Fibroblast of skin of right biceps (primary cell): ENCODE results near the gene RGN.
A peak's percentile ranks its signal among the peaks of the same experiment; 100 is the strongest.
"Not testable (repeated sequence)": the region's sequence is repeated elsewhere in the genome, so short reads cannot be mapped to it uniquely, and the experiment has no call there.

Source experiments
- DNase-seq: peaks from one replicate; pipeline ENCODE4 v3.0.0-alpha.2; 2013

RGN gene

DNA sequence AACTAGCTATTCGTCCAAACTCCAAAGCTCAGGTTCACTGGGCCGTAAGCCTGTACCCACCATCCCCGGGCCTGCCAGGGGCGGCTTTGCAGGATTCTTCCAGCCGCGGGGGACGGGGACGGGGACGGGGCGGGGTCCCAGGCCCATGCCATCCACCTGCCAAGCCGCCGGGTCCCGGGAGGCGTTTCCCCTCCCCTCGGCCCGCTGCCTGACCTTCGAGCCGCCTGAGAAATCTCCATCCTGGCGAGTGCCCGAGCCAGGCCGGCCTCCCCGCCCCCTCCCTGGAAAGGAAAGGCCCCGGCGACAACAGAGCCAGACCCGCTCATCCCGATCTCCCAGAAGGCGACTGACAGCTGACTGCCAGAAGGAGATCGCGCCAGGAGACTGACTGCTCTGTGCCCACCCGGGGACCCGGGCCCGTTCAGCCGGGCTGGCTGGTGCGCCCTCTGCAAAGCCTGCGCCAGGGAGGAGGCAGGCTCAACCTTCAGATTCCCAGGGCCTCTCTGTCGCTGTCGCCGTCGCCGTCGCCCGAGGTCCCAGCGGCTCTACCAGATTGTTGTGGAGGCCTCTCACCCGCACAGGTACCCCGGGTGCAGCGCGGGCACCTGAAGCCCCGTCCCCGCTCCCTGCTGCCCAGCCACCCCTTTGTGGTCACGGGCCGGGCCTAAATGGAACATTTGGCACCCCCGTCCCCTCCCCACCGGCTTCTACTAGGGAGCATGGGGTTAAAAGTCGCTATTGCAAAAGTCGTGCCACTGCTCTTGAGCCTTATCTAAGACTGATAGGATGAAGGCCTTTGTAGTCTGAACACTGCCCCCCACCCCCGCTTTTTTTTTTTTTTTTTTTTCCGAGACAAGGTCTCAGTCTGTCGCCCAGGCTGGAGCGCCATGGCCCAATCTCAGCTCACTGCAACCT lies at the start of gene RGN:
TSS of gene RGN (plus strand) at position 315 of the 915 bp plus-strand sequence. CDS start 2,702 bp downstream, outside the sequence.
- peak; percentile 2 for DNase-seq

DNA sequence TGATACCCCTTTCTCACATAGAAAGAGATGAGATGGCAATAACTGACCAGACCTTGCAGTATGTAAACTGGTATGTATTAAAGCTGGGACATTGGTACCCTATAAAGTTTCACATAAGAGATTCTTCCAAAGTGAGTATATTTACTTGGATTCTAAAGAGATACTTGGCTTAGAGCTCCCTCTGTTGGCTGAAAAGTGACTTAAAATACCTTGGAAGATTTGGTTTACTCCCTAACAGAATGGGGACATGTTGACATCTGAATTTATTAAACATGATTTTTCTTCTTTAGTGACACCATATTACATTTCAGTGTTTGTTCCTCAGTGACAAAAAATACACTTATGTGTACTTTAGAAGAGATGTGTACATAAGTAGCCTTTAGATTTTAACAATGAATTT lies 47.9 kb upstream of the RGN start:
- DNase-seq = peak; percentile 54

DNA sequence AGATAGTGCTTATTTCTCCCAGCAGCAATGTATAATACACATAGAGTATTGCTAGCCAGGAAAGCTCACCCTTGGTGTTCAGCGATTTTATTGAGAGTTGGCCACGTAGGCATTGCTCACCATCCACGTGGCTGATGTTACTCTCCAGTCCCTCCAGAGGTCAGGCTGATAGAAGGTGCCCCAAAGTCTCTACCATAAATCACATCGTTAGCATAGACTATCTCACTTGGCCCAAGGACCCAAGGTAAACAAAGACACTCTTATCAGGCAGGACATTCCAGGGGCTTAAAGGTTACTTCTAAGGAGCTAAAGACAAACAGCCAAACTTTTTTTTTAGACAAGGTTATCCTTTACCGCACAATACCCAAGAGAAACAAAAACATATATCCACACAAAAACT lies 30.3 kb upstream of the RGN start:
- no peak for DNase-seq

DNA sequence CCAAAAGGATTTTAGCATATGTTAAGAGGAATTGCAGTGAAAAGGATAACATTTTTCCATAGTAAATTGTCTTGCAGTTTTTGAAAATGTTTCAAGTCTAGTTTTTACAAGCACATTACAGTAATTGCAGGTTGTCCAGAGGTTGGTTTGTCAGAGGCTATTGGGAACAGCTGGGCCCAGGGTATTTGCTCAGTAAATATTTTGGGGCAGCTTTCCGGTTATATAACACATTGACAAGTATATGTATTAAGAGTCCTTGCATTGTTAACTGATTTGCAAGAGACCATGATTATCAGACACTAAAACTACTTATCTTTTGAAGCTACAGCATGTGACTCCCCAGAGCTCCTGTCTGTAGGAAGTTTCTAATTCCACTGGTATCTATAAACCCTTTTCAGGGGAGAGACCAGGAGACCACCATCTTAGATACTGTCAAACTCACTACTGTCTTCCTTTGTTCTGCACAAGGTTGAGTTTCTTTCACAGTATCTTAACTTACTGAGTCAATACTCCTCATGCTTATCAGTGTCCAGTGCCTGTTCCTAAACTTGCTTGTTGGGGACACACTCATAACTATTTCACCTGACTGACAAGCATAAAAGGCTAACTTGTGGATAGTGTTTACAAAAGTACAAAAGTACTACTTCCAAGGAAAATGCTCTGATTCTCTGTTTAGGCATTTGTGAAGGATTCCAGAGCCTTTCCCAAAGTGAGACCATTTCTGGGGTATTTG lies 18.9 kb upstream of the RGN start:
- DNase-seq = no peak

DNA sequence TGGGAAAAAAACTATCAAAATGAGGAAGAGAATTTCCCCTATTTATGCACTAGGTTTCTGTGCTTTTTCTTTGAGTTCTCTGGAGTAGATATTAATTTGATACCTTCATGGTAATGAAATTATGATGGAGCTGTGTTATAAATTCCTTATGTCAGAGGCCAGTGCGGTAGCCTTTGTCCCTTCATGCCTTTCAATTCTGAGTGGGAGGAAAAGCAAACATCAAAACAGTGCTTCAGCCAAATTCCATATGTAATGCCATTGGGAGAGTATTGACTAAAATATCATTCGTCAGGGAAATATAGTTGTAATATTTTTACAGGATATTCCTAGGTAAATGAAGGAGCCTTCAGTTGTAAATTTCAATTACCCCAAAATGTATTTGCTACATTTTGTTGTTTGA lies 17.5 kb upstream of the RGN start:
- no peak for DNase-seq

DNA sequence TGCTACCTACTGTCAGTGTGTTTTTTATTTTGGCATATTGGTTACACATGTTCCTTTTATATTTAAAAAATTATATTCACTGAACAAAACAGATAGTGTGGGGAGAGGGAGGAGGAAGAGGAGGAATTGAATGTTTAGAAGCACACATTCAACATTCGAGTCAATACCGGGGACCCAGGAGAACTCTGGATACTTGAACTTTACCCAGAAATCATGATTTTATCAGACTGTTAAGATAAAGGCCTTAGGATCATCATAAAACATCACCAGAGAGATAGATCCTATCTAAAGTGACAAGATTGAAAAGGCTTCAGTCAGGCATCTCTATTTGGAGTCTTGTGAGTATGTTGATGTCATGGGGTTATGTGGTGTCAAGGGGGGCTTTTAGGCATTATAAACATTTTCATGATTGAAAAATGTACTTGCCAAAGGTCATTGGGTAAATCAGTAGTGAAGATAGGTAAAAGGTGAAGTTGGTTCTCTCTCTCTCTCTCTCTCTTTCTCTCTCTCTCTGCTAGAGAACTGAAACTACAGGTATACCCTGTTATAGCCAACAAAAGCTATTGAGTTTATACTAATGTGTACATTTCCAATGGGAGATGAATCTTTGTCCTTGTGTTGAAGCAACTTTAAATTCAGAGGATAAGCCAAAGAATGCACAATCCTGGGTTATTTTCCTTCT lies 16.9 kb upstream of the RGN start:
- DNase-seq = no peak

DNA sequence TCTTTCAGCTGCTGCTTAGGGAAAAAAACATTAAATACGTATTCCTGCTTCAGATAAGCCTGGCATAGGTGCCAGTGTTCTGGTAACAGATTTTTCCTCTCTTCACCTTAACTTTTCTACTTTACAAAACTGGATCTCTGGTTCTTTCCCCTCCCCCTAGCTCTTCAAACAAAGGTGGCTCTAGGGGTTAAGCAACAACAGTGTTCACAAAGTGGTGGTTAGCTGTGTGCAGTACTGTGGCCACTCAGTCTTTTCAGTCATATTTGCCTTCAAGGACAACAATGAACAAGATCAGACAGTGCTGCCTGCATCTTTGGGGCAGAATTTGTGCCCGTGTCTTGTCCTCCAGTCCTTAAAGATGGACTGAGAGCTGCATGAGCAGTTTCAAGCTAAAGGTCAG lies 15.1 kb upstream of the RGN start:
- no peak for DNase-seq

DNA sequence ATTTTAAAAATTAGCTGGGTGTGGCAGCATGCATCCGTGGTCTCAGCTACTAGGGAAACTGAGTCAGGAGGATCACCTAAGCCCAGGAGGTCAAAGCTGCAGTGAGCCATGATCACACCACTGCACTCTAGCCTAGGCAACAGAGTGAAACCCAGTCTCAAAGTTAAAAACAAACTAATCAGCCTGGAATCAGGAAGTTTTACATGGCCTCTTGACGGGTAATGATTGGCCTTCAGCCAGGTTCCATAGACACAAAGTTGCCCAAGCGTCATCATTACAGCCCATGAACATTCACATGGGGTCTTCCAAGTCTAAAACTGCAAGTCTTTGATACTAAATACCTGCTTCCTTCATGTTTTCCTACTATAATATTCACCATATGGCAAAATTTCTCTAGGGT lies 10.0 kb upstream of the RGN start:
- DNase-seq = no peak

DNA sequence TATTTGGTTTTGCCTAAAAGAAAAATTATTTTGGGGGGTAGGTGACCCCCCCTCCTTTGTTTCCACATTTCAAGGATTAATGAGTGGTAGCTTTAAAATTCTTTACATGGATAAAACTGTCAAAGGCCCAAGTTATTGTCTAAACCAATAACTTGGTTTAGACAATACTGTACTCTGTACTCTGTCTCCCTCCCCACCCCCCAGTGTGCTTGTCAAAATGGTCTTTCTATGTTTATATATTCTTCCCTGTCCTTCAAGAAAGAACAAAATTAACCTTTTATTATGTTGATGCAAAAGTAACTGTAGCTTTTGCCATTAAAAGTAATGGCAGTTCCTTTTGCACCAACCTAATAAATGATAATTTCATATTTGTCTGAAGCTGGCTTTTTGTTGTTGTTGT lies 9.5 kb upstream of the RGN start:
- no peak for DNase-seq

DNA sequence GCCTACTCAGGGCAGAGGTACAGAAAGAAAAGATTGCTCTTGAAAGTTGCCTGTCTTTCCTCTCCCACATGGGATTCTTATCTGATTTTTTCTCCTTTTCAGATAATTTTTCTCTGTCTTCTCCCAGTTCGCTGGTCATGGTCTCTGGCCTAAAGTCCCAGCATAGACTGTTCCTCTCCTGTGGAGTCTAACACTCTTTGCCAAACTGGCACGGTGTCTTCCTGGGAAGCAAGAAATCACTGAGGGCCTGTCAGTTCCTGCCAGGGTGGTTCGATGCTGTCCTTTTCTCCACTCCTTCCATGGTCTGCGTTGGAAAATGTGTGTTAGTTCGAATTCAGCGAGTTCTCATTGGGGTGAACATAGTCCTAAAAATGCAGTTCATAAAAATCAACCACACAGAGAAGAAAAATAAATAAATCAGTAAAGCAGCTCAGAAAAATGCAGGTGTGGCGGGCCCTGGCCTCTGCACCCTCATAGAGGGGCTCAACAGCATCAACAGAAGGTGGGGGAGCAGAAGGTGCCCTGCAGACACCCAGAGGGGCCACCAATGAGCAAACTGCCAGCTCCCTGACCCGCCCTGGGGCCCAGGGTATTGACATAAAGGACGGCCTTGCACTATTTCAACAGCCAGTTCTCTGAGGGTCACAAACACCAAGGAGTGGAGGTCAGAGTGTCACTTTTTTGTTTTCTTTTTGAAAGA lies 2.1 kb downstream of the RGN start:
- DNase-seq = no peak

DNA sequence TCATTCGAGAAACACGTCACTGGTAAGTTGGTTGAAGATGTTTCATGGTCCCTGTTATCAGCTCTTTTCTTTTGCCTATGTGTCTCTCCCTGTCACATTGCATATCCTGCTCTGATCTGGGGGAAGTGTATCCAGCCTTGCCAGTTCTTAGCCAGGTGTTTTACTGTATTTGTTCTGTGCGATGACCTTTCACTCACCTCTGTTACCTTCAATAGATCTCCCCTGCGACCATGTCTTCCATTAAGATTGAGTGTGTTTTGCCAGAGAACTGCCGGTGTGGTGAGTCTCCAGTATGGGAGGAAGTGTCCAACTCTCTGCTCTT lies 2.6 kb downstream of the RGN start:
- no peak for DNase-seq

DNA sequence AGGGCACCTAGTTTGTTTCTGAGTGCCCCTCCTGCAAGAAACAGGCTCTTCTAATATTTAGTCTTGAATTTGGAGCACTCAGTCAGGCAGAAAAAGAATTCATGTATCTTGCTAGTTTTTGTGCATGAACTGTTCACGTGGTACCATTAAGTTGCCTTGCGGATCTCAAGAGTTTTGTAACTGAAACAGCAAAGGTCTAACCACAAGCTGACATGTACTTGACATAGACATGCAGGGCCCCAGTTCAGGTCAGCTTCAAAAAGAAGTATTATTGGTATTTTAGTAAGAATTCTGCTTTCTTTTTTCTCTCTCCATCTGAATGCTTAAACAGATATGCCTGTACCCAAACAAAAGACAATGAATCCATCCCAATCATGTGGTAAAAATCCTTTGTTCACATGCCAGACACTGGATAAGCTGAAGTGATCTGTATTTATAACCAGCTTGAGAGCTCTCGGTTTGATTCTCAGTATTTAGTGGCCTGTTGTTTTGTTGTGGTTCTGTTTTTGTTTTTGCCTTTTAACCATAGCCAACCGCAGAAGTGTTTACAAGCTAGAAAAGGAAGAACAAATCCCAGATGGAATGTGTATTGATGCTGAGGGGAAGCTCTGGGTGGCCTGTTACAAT lies 13.0 kb downstream of the RGN start:
- no peak for DNase-seq

DNA sequence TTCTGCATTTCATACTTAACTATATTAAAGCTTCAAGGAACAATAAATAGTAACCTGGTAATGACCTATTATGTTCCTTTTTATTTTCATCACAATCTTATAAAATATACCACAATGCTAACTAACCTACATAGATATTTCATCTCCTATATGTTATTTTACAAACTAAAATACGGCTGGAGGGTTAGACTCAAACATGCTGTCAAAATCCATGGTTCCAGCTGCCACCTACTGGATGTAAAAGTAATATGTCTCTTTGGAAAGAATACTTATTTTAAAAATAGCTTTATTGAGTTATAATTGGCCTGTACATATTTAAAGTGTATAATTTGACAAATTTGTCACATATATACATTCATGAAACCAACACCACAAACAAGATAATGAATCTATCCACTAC lies 15.0 kb downstream of the RGN start:
- peak; percentile 19 for DNase-seq

DNA sequence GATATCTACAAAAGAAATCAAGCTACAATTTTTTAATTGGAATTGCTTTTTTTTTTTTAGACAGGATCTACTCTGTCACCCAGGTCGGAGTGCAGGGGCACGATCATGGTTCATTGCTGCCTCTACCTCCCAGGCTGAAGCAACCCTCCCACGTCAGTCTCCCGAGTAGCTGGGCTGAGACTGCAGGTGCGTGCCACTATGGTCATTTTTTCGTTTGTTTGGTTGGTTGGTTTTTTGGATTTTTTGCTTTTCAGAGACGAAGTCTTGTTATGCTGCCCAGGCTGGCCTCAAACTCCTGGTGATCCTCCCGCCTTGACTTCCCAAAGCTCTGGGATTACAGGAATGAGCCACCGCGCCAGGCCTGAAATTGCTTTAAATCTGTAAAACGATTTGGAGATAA lies 15.6 kb downstream of the RGN start:
- DNase-seq = no peak

DNA sequence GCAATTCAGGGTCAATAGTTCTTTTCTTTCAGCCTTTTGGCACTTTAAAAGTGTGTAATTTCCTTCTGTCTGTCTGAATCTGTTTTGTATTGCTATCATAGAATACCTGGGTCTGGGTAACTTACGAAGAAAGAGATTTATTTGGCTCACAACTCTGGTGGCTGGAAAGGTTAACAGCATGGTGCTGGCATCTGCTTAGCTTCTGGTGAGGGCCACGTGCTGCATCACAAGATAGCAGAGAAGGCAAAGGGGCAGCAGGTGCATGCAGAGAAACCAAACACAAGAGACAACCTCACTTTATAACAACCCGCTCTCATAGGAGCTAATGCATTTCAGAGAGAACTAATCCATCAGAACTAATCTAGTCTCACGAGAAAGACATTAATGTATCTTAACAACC lies 18.8 kb downstream of the RGN start:
- DNase-seq = no peak

DNA sequence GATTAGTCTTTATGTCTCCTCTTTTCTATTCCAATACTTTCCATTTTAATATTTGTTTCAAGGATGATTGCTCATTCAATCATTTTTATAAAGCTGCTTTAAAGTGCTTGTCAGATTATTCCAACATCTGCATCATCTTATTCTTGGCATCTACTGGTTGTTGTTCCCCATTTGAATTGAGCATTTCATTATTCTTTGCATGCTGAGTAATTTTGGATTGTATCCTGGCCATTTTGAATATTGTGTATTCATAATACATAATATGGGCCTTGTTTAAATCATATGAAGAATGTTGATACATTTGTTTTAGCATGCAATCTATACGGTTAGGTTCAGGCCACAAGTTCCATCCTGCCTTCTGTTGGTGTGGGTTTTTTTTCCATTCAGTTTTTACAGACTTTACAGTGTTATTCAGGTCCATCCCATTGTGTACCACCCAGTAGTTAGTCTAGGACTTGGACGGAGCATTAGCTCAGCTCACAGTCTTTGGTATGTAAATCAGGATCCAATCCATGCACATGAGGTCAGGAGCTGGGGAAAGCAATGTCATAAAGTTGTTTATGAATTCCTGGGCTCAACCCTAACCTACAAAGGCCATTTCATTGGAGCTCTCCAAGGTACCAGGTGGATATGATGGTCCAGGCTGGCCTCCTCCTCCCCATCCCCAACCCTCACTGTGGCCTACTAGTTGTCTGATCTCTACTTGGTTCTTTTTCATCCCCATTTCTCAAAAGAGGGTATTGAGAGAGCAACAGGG lies 20.3 kb downstream of the RGN start:
- no peak for DNase-seq

DNA sequence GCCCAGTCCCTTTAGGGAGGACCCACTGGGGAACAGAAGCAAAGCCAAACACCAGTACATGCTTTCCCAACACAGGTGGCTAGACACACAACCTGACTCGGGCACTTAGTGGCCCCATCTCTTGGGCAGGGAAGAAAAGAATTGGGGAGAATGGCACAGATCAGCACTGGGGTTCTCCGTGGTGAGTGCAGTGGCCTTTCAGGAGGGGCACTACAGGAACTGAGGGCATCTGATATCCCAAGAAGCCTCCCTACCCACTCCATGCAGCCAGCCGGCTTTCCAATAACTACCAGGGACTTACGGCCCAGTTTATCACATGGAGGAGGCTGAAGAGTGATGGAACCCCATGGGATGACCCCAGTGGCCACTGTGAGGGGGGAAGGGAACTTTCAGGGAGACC lies 23.0 kb downstream of the RGN start:
- DNase-seq = no peak

DNA sequence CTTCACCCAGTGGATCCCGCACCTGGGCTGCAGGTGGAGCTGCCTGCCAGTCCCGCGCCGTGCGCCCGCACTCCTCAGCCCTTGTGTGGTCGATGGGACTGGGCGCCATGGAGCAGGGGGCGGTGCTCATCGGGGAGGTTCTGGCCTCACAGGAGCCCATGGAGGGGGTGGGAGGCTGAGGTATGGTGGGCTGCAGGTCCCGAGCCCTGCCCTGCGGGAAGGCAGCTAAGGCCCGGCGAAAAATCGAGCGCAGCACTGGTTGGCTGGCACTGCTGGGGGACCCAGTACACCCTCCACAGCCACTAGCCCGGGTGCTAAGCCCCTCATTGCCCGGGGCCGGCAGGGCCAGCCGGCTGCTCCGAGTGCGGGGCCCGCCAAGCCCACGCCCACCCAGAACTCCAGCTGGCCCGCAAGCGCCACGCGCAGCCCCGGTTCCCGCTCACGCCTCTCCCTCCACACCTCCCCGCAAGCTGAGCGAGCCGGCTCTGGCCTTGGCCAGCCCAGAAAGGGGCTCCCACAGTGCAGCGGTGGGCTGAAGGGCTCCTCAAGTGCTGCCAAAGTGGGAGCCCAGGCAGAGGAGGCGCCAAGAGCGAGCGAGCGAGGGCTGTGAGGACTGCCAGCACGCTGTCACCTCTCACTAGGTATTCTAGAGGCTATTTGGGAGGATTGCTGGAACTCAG lies 32.8 kb downstream of the RGN start:
- DNase-seq = not testable (repeated sequence)

DNA sequence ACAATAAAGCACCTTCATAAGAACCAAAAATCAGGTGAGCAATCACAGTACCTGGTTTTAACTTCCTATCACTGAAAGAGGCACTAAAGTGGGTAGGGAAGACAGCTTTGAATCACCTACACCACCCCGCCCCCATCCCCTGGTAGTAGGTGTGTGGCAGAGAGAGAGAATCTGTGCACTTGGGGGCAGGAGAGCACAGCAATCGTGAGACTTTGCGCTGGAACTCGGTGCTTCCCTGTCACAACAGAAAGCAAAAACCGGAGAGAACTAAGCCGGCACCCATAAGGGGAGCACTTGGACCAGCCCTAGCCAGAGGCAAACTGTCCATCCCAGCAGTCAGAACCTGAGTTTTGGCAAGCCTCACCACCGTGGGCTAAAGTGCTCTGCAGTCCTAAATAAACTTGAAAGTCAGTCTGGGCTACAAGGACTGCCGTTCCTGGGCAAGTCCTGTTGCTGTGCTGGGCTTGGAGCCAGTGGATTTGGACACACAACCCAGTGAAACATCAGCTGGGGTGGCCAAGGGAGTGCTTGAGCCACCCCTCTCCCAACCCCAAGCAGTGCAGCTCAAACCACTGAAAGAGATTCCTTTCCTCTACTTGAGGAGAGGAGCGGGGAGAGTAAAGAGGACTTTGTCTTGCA lies 34.2 kb downstream of the RGN start:
- DNase-seq = no peak

DNA sequence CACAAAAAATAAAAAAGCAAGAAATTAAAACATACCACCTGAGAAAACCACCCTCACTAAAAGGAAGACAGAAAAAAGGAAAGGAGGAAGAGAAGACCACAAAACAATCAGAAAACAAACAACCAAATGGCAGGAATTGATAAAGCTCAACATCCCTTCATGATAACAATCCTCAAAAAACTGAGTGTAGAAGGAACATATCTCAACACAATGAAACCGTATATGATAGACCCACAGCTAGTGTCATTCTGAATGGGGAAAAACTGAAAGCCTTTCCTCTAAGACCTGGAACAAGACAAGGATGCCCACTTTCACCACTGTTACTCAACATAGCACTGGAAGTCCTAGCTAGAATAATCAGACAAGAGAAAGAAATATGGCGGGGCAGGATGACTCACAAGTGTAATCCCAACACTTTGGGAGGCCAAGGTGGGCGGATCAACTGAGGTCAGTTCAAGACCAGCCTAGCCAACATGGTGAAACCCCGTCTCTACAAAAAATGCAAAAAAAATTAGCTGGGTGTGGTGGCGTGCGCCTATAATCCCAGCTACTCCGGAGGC lies 38.4 kb downstream of the RGN start:
- not testable (repeated sequence) for DNase-seq
